Lung (tissue), 12 donors: Measurements from ENCODE around the gene HES3. TPM values are rescaled to one million over a fixed set of nuclear protein-coding genes. Genes with fewer than 3 reads are reported as not detected.

Experiments used
- ATAC-seq: fragments of 200-7000 bp; cut with Tn5 transposase; one replicate; pipeline ENCODE4 v1.9.1; 2020; ENCODE audit warnings: moderate number of reproducible peaks; ENCODE audit not compliant: insufficient read depth, low FRiP score
- DNase-seq, 3 donors: peaks; one replicate each; pipeline ENCODE4 v3.0.0-alpha.2; 2013 to 2017
- H3K27ac ChIP-seq, 2 donors: one replicate each; pipeline ENCODE4 v1.5.1; 2013; ENCODE audit warnings: mild to moderate bottlenecking in 2 of 2, moderate library complexity in 2 of 2, control low read depth in 1 of 2, inconsistent platforms in 1 of 2, low read depth in 1 of 2, low read length in 1 of 2
- H3K27me3 ChIP-seq, 3 donors: one replicate each; pipeline ENCODE4 v1.5.1; 2013; ENCODE audit warnings: low read length in 2 of 3; ENCODE audit not compliant: control insufficient read depth in 3 of 3, insufficient read depth in 3 of 3
- H3K36me3 ChIP-seq, 4 donors: one replicate each; pipeline ENCODE4 v1.5.1; 2013; ENCODE audit warnings: low read length in 4 of 4, mild to moderate bottlenecking in 1 of 4, moderate library complexity in 1 of 4; ENCODE audit not compliant: control insufficient read depth in 4 of 4, insufficient read depth in 4 of 4
- H3K4me1 ChIP-seq, 5 donors: one replicate each; pipeline ENCODE4 v1.5.1; 2013; ENCODE audit warnings: low read length in 5 of 5, mild to moderate bottlenecking in 2 of 5, moderate library complexity in 1 of 5; ENCODE audit not compliant: control insufficient read depth in 5 of 5, insufficient read depth in 5 of 5
- H3K4me3 ChIP-seq: one replicate; pipeline ENCODE4 v1.5.1; 2013; ENCODE audit warnings: mild to moderate bottlenecking, control low read depth, moderate library complexity
- H3K9ac ChIP-seq, 2 donors: one replicate each; pipeline ENCODE4 v1.5.1; 2013; ENCODE audit warnings: low read length in 2 of 2, control low read depth in 1 of 2; ENCODE audit not compliant: insufficient read depth in 1 of 2
- H3K9me3 ChIP-seq, 4 donors: one replicate each; pipeline ENCODE4 v1.5.1; 2013; ENCODE audit warnings: low read length in 3 of 4, mild to moderate bottlenecking in 1 of 4, moderate library complexity in 1 of 4; ENCODE audit not compliant: control insufficient read depth in 4 of 4, insufficient read depth in 3 of 4
- WGBS, 2 donors: extraction: QIAGEN DNeasy Blood & Tissue Kit; methylation state at CpG; one replicate each; pipeline ENCODE4 v1.1.7; 2013; 5-methylcytosine and 5-hydroxymethylcytosine counted together
- polyA plus RNA-seq, 2 donors: library from polyadenylated mRNA; stranded (reverse); fragments of 200-250 nt; gene quantifications; one replicate each; pipeline ENCODE4 v1.2.1, GENCODE V29; 2013
- total RNA-seq, 2 donors: library from RNA; depleted of rRNA in 1 of 2; stranded (reverse); fragments of >200 nt in 1 of 2; gene quantifications; one replicate each; pipeline ENCODE4 v1.2.1, GENCODE V29; 2014 to 2021
- TF ChIP-seq, protein P1 (sequence below): IDR thresholded peaks from 2 replicates; pipeline ENCODE4 v1.5.1; 2012; ENCODE audit warnings: mild to moderate bottlenecking; ENCODE audit errors: control extremely low read depth, extremely low read depth
- donor health status: control.
- donor health status: control.
- donor health status: Bipolar disorder and iron deficiency.
- donor health status: healthy.
- donor health status: DM: yes; HTN: yes; CAD: no.

Gene HES3
- total and polyA plus RNA-seq, 4 donors = not detected

DNA sequence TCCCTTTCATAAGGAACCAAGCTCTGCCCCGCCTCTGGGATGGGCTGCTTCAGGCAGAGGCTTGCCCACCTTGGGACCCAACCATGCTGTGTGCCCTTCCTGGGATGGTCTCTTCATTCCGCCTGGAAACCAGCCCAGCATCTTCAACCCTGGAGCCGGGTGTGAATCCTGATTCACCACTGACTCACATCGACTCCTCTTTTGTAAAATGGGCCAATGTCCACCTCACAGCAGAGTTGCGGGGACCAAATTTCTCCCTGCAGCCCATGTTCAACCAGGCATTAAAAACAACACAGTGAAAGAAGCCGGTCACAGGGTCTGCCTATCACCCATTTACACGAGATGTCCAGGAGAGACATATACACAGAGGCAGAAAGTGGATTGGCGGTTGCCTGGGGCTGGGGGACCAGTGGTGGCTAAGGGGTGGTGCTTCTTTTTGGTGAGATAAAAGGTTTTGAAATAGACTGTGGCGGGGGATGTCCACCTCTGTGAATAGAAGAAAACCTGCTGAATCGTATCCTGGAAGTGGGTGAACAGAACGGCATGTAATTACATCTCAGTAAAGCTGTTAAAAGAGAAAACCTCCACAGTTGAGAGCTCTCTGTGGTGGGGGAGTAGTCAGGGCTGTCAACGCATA lies 23.8 kb downstream of the HES3 start:
- peaks cover 0 to 79% (median 42%) of the 10 kb centered on the region in 5 donors for H3K4me1 ChIP-seq
- WGBS, 2 donors = 86 to 90% methylated on average over 12 of the region's 12 CpGs
- H3K9ac ChIP-seq = no peak overlapping the region
- DNase-seq (no peak), ATAC-seq (no peak)
- H3K36me3 ChIP-seq = no peaks in the 10 kb centered on the region
- TF ChIP-seq, protein P1, sequence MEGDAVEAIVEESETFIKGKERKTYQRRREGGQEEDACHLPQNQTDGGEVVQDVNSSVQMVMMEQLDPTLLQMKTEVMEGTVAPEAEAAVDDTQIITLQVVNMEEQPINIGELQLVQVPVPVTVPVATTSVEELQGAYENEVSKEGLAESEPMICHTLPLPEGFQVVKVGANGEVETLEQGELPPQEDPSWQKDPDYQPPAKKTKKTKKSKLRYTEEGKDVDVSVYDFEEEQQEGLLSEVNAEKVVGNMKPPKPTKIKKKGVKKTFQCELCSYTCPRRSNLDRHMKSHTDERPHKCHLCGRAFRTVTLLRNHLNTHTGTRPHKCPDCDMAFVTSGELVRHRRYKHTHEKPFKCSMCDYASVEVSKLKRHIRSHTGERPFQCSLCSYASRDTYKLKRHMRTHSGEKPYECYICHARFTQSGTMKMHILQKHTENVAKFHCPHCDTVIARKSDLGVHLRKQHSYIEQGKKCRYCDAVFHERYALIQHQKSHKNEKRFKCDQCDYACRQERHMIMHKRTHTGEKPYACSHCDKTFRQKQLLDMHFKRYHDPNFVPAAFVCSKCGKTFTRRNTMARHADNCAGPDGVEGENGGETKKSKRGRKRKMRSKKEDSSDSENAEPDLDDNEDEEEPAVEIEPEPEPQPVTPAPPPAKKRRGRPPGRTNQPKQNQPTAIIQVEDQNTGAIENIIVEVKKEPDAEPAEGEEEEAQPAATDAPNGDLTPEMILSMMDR = no peak
- H3K9me3 ChIP-seq = no peaks in the 10 kb centered on the region
- no peak overlapping the region for H3K27ac ChIP-seq
- H3K27me3 ChIP-seq = no peaks in the 10 kb centered on the region
- H3K4me3 ChIP-seq = no peak overlapping the region

DNA sequence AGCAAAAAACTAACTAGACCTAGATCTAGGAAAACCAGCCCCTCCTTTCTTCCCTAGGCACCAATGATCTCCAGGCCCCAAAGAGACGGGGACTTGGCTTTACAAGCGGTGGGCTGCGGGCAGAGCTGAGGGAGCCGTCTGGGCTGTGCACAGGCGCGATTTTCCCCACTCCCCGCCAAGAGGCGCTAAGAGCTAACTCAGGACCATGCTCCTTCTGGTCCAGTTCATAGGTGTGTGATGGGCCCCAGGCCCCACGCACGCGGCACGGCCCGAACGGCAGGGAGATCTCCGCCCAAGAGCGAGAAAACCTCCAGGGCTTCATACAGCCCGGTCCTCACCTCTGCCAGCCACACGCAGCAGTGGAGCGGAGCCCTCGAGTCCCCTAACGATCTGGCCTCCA lies 24.4 kb downstream of the HES3 start:
- peaks cover 0 to 74% (median 38%) of the 10 kb centered on the region in 5 donors for H3K4me1 ChIP-seq
- no peak overlapping the region for H3K27ac ChIP-seq
- ATAC-seq (no peak), DNase-seq (no peak)
- no peaks in the 10 kb centered on the region for H3K27me3 ChIP-seq
- H3K4me3 ChIP-seq = no peak overlapping the region
- H3K36me3 ChIP-seq = no peaks in the 10 kb centered on the region
- no peak overlapping the region for H3K9ac ChIP-seq
- 82 to 95% methylated on average over 21 of the region's 21 CpGs for WGBS, 2 donors
- peaks cover 0 to 2% (median 0%) of the 10 kb centered on the region in 4 donors for H3K9me3 ChIP-seq
- TF ChIP-seq, protein P1 = no peak

DNA sequence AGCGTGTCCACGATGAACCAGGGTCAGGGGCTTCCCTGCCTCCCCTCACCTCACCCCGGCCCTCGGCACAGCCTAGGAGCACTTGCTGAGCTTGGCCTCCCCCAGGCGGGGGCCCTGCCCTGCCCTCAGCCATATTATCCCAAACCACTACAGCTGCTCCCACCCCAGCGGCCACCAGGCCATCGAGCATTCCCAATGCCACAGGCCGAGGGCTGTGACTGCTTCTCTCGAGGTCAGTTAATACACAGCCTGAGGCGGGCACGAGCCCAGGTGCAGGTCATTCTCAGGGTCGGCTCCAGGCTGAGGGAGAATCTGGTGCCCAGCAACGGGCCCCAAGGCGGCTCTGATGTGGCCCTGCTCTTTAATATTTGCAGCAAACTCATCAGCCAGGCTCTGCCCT lies 25.3 kb downstream of the HES3 start:
- no peak for DNase-seq
- H3K36me3 ChIP-seq = no peaks in the 10 kb centered on the region
- no peak overlapping the region for H3K4me3 ChIP-seq
- peaks cover 0 to 65% (median 29%) of the 10 kb centered on the region in 5 donors for H3K4me1 ChIP-seq
- no peak overlapping the region for H3K9ac ChIP-seq
- TF ChIP-seq, protein P1 = no peak
- peaks cover 0 to 2% (median 0%) of the 10 kb centered on the region in 4 donors for H3K9me3 ChIP-seq
- ATAC-seq = no peak
- WGBS, 2 donors = 91 to 96% methylated on average over 13 to 14 of the region's 14 CpGs
- H3K27me3 ChIP-seq = no peaks in the 10 kb centered on the region
- H3K27ac ChIP-seq = no peak overlapping the region
